Activated CD4-positive, CD25-positive, alpha-beta regulatory T cell treated with anti-CD3 and anti-CD28 coated beads, Interleukin-2, amount 50 U/mL, for 24 hours (primary cell): Measurements from ENCODE around the gene FAM236C.
"Not testable (repeated sequence)": the region's sequence is repeated elsewhere in the genome, so short reads cannot be mapped to it uniquely, and the experiment has no call there.

ENCODE experiments used
- ATAC-seq, 2 donors: fragments of 150-1000 bp; cut with Tn5 transposase; one replicate each; pipeline ENCODE4 v1.10.0; 2021; ENCODE audit warnings: mild to moderate bottlenecking in 1 of 2, moderate library complexity in 1 of 2

Gene FAM236C

DNA sequence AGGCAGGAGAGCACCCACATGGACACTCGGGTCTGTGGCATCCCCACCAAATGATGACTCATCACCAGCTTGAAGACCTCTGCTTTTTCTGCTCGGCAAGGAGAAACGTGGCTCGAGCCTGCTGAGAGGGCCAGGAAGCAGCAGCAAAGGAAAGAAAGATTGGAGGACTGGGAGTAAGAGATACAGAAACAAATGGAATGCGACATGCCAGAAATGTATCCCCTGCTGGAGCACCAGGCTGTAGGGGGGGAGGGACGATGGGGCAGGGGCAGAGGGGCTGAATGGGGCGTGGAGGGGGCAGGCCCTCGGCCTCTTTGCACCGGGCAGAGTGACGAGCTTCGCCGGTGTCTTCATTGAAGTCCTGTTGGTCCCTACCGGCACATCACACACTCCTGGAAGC lies at the start of gene FAM236C:
TSS of gene FAM236C (plus strand) at position 301 of the 400 bp plus-strand sequence. CDS start 100 bp downstream, outside the sequence.
- ATAC-seq = not testable (repeated sequence)

DNA sequence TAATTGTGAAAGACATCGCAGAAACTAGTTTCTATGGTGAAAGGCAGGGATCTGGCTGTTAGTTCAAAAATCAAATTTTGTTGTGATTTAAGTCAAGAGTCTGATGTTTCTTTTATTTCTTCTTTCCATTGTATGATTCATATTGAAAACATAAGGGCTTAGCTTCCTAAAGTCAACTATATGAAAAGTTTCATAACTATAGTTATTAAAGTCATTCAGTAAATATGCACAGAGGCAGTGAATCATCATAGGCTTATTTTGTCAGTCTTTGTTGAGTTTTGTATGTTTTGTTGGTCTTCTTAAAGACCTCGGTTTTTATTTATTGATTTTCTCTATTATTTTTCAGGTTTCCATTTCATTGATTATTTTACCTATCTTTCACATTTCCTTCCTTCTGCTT lies 29.5 kb upstream of the FAM236C start:
- not testable (repeated sequence) for ATAC-seq

DNA sequence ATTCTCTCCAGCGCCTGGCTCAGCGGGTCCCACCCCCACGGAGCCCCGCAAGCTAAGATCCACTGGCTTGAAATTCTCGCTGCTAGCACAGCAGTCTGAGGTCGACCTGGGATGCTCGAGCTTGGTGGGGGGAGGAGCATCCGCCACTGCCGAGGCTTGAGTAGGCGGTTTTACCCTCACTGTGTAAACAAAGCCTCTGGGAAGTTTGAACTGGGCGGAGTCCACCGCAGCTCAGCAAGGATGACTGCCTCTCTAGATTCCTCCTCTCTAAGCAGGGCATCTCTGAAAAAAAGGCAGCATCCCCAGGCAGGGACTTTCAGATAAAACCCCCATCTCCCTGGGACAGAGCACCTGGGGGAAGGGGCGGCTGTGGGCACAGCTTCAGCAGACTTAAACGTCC lies 22.7 kb upstream of the FAM236C start:
- not testable (repeated sequence) for ATAC-seq

DNA sequence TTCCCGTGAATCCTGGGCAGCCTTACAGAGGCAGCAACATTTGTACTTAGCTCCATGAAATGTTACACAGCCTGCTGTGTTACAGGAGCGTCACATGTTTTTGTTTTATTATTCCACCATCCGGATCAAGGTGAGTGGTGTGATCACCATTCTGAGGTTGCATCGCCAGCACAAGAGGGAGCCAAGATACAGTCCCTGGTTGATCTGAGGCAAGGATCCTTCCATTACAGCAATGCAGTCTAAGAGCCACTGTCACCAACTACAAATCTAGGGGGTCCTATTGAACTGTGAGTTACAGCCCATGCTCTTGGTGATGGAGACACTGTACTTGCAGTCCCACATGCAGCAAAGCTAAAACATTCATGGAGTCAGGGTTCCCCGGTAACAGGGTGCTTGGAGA lies 3.7 kb downstream of the FAM236C start:
- not testable (repeated sequence) for ATAC-seq

DNA sequence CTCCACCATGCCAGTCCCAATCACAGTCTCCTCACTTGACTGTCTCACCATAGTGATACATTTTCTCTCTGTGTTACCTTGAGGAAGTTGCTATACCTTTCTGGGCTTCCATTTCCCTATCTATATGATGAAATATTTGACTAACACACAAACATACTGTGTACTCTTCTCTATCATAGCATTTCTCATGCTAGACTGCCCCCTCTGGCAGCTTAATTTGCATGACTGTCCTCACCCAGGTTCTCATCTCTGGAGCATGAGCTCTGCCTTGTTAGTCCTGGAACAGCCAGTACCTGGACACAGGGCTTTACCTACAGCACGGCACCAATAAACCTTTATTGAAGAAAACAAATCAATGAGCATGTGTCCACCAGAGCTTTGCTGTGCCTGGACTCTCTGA lies 19.9 kb downstream of the FAM236C start:
- ATAC-seq = not testable (repeated sequence)

DNA sequence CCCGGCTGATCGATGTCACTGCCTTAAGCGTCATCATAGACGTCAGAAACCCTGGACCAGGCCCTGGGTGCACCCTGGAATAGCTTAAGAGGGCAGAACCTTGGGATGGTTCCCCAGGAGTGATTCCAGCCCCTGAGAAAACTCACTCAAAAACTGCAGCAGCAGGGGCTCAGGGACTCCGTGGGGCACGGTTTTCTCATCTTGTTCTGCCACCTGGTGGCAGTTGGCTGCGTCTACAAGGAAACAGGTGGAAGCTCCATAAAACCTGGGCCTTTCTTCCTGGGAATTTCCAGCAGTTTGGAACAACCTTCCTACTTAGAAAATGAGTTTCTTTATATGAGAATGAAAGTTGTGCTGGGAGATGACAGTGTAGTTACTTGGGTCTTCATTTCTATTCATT lies 24.0 kb downstream of the FAM236C start:
- not testable (repeated sequence) for ATAC-seq

DNA sequence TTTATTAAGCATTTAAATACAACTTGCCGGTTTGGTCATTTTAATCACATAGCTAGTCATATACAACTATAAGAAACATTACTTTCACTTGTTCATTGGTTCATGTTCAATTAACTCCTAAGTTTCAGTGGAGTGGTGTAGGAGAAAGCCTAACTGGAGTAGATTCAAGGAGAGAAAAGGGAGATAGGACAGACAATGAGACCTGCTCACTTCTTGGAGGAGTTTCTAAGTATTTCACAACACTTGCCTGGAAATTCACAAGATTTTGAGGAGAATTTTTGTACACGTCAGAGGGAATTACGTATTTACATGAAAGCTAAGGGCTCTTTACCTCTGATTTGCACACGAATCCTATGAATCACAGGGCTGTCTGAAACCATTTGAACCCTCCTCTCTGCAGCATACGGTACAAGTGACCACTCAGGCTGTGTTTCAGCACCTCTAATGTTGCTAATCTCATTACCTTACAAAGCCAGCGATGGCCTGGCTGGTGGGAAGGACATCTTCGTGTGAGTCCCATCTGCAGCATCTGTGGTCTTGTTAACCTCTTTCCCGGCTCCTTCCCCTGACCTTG lies 24.6 kb downstream of the FAM236C start:
- not testable (repeated sequence) for ATAC-seq

DNA sequence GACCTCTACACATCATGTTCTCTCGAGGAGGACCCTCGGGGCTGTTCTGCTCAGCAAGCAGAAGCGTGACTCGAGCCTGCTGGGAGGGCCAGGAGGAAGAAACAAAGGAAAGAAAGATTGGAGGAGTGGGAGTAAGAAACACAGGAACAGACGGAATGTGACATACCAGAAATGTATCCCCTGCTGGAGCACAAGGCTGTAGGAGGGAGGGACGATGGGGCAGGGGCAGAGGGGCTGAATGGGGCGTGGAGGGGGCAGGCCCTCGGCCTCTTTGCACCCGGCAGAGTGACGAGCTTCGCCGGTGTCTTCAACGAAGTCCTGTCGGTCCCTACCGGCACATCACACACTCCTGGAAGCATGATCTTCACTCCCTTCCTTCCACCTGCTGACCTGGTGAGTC lies 25.5 kb downstream of the FAM236C start, which contains the start of gene FAM236A:
TSS of gene FAM236A (plus strand) at position 301 of the 400 bp plus-strand sequence. CDS start at position 358, 57 bp downstream.
- not testable (repeated sequence) for ATAC-seq

DNA sequence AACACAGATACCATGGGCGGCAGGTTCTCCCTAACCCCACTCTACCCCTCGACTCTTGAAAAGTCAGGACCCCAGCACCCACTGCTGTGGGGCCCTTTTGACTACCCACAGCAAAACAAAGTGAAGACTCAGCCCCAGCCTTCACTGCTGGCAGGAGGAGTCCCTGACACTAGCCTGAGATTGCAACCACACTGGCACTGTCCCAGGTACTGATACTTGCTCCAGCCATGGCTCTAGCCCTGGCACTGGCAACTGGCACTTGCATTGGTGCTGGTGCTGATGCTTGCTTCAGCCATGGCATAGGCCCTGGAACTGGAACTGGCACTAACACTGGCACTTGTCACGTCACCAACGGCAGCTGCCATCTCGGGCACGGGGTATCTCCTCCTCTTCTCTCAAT lies 29.9 kb downstream of the FAM236C start:
- not testable (repeated sequence) for ATAC-seq

DNA sequence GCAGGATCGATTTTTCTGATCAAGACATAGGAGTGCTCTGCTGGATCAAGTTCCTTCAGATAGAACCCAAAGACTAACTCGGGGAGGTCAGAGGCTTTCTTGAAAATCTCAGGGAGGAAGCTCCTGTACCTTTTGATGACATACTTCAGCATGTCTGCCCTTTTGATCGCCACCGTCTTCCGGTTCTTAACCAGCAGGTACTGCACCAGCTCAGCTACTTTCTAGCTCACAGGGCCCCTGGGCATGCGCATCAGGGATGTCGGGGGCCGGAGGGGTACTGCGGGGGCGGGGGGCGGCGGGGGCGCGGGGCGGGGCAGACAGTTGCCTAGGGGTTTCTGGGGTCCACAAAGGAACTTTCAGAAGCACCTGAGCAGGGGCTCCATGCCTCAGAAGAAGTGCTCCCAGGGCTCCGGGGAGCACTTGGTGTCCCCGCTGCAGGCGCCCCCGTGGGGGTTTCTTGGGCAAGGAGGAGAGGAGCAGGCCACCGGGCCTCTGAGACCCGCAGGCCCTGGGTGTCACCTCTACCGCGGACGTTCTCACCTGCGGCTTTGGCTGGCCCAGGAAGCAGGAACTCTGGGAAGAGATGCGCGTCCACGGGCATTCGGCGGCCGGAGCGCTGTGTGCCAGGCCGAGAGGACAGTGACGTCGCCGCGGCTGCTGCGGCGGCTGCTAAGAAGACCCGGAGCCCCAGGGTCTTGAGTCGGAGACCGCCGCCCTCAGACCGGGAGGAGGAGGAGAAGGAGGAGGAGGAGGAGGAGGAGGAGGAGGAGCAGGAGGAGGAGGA lies 30.8 kb downstream of the FAM236C start:
- ATAC-seq = peak; percentile 84 to 86

DNA sequence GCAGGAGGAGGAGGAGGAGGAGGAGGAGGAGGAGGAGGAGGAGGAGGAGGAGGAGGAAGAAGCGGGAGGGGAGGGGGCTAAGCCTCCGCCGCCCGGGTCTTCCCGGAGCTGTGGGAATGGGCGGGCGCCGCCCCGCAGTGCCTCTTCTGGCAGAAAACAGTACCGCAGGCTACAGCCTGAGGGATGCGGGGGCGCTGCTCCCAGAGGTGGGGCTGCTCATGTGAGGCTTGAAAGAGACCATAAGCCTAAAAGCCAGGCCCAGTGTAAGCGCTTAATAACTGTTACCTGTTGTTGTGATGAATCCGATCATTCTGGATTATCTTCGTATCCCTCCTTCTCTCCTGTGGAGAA lies 31.4 kb downstream of the FAM236C start, which contains the start of gene DMRTC1:
TSS of gene DMRTC1 (minus strand) at position 19 of the 351 bp plus-strand sequence. CDS start 68,143 bp downstream, outside the sequence.
- ATAC-seq = peak; percentile 71 to 72

DNA sequence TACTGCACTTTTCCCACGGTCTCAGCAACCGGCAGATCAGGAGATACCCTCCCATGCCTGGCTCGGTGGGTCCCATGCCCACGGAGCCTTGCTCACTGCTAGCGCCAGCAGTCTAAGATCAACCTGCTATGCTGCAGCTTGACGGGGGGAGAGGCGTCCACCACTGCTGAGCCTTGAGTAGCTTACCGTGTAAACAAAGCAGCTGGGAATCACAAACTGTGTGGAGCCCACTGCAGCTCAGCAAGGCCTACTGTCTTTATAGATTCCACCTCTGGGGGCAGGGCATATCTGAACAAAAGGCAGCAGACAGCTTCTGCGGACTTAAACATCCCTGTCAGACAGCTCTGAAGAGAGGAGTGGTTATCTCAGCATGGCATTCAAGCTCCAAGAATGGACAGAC lies 47.6 kb downstream of the FAM236C start:
- ATAC-seq = not testable (repeated sequence)
